GM18519 (cell line): ENCODE measurements around the gene WWOX.

Experiments used
- ATAC-seq: cut with Tn5 transposase; IDR thresholded peaks from one replicate; pipeline ENCODE4 v1.9.1; 2021; ENCODE audit warnings: mild to moderate bottlenecking, moderate library complexity; ENCODE audit not compliant: unreplicated experiment, low FRiP score

The WWOX gene

GRCh38 chr16:78254841-78255240 is 155.4 kb downstream of the WWOX start:
- ATAC-seq = no peak

GRCh38 chr16:78256686-78257375 is 157.4 kb downstream of the WWOX start:
- no peak for ATAC-seq

GRCh38 chr16:78257376-78257728 is 157.9 kb downstream of the WWOX start:
- ATAC-seq = no peak

GRCh38 chr16:78258375-78259065 is 159.1 kb downstream of the WWOX start:
- no peak for ATAC-seq

- no peak for ATAC-seq
Observed at GRCh38 chr16:78259873-78260272, 160.4 kb downstream of the WWOX start.

- no peak for ATAC-seq
Observed at GRCh38 chr16:78264642-78265041, 165.2 kb downstream of the WWOX start.

GRCh38 chr16:78269256-78269655 is 169.8 kb downstream of the WWOX start:
- no peak for ATAC-seq

- no peak for ATAC-seq
Observed at GRCh38 chr16:78271981-78272380, 172.5 kb downstream of the WWOX start.

- ATAC-seq = no peak
Observed at GRCh38 chr16:78274771-78275170, 175.3 kb downstream of the WWOX start.

GRCh38 chr16:78275420-78275819 is 176.0 kb downstream of the WWOX start:
- ATAC-seq = no peak

GRCh38 chr16:78277321-78278055 is 178.0 kb downstream of the WWOX start:
- ATAC-seq = no peak

- ATAC-seq = no peak
Observed at GRCh38 chr16:78278056-78278450, 178.6 kb downstream of the WWOX start.

GRCh38 chr16:78281115-78281514 is 181.7 kb downstream of the WWOX start:
- ATAC-seq = no peak

GRCh38 chr16:78283548-78284251 is 184.2 kb downstream of the WWOX start:
- ATAC-seq = no peak

- no peak for ATAC-seq
Observed at GRCh38 chr16:78284326-78284725, 184.9 kb downstream of the WWOX start.

GRCh38 chr16:78284957-78285434 is 185.5 kb downstream of the WWOX start:
- ATAC-seq = no peak

- ATAC-seq = no peak
Observed at GRCh38 chr16:78285437-78285922, 186.0 kb downstream of the WWOX start.

GRCh38 chr16:78286065-78286464 is 186.6 kb downstream of the WWOX start:
- ATAC-seq = no peak

- no peak for ATAC-seq
Observed at GRCh38 chr16:78288888-78289287, 189.4 kb downstream of the WWOX start.

- ATAC-seq = no peak
Observed at GRCh38 chr16:78289373-78289772, 189.9 kb downstream of the WWOX start.

- ATAC-seq = no peak
Observed at GRCh38 chr16:78289844-78290277, 190.4 kb downstream of the WWOX start.
